ENCODE data around the gene RSPO3.

GRCh38 chr6:127120787-127121636 lies 2.5 kb downstream of the RSPO3 start:
- TF ChIP-seq PATZ1 (CRISPR knock-in tag; IDR thresholded peaks at IDR 0.05; ENCODE audit: borderline replicate concordance) = no peak
- TF ChIP-seq TCF4 (CRISPR knock-in tag; IDR thresholded peaks at IDR 0.05; ENCODE audit: borderline replicate concordance) = no peak
- TF ChIP-seq ARNTL (CRISPR knock-in tag; IDR thresholded peaks at IDR 0.05; ENCODE audit: borderline replicate concordance, low read depth) = no peak
- TF ChIP-seq PPARA (CRISPR knock-in tag; IDR thresholded peaks at IDR 0.05; ENCODE audit: borderline replicate concordance) = no peak
- no peak for TF ChIP-seq BACH2 (CRISPR knock-in tag; IDR thresholded peaks at IDR 0.05; ENCODE audit: borderline replicate concordance)
- no peak for TF ChIP-seq ZC3H10 (CRISPR knock-in tag; IDR thresholded peaks at IDR 0.05)
- TF ChIP-seq ZNF8 (CRISPR knock-in tag; IDR thresholded peaks at IDR 0.05) = no peak
- no peak for TF ChIP-seq ZFP30 (CRISPR knock-in tag; IDR thresholded peaks at IDR 0.05)
- TF ChIP-seq RARB (CRISPR knock-in tag; IDR thresholded peaks at IDR 0.05) = no peak
- no peak for TF ChIP-seq ZFP3 (CRISPR knock-in tag; IDR thresholded peaks at IDR 0.05)
- no peak for TF ChIP-seq CREB5 (CRISPR knock-in tag; IDR thresholded peaks at IDR 0.05; ENCODE audit: low read depth)
- no peak for TF ChIP-seq TOX (CRISPR knock-in tag; IDR thresholded peaks at IDR 0.05; ENCODE audit: borderline replicate concordance)
- no peak for TF ChIP-seq ISL1 (CRISPR knock-in tag; IDR thresholded peaks at IDR 0.05)
- TF ChIP-seq GLIS3 (CRISPR knock-in tag; IDR thresholded peaks at IDR 0.05) = no peak

All from SK-N-SH treated with all-trans-retinoic acid at 6 μM for 48 hours (cell line).